GM21515 (cell line): ENCODE measurements around the gene RILP.

Experiments
- ATAC-seq: cut with Tn5 transposase; IDR thresholded peaks from one replicate; pipeline ENCODE4 v1.9.1; 2021; ENCODE audit not compliant: unreplicated experiment

RILP gene

GRCh38 chr17:1605681-1606351, 43.9 kb downstream of the RILP start:
- ATAC-seq = no peak

- ATAC-seq = no peak
Observed at GRCh38 chr17:1604831-1605528, 44.7 kb downstream of the RILP start.

- no peak for ATAC-seq
Observed at GRCh38 chr17:1601571-1601970, 48.1 kb downstream of the RILP start.

DNA sequence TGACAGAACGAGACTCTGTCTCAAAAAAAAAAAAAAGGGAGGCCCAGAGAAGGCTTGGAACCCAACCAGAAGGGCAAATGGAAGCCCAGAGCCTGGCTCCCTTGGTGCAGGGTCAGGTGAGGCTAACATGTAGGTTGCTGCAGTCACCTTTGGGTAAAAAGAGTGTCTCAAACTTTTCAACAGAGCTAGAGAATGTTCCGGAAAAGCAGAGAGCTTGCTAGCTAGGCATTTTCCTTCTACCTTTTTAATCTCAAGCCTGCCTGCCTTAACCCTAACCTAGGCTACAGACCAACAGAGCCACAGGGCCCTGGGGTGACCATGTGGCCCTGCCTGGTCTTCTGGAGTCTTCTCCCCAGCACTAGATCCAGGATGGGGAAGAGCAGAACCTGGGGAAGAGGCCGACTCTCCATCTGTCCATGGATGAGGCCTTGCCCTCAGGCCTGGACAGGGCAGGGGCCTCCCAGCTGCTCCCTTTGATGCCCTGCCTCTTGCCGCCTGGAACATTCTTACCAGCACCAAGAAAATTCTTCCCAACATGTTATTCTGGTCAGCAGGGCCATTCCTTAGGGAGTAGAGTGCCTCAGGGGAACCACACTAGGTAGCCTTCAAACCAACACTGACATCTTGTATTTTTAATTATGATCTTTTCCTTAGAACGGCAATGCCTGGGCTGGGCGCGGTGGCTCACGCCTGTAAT, 51.1 kb downstream of the RILP start:
- no peak for ATAC-seq

- ATAC-seq = no peak
Observed at GRCh38 chr17:1597861-1598342, 51.8 kb downstream of the RILP start.
